Measurements from ENCODE around the gene FOXO1.

DNA sequence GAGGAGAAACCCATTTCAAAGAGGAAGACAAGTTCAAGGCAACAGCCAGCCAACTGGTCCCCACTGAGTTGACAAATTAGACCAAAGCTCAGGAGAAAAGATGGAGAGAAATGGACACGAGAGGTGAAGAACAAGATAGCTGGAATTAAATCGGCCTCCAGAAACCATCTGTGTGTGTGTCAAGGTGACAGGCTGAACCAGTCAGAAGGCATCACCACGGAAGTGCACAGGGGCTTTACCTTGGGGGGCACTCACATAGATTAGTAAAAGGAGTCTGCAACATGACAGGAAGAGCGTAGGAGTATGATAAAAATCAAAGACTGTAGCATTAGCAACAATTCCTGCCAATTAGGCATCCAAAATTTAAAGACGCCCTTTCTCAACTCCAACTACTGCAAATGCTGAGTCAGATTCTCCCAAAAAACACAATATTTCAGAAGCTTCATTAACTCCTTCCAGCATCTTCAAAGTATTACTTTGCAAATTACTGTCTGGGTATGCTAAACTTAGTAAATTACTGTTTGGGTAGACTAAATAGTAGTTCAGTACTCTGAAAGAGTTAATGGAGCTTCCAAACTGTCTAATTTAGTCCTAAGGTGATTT, 66.2 kb downstream of the FOXO1 start:
- TF ChIP-seq CTCF (IDR thresholded peaks at IDR 0.05): no peak
- TF ChIP-seq POLR2A (IDR thresholded peaks at IDR 0.05): no peak

All from esophagus squamous epithelium (tissue), 4 donors.